Measurements from ENCODE around the gene HMGCLL1.

The HMGCLL1 gene

GRCh38 chr6:55410674-55411073 is 168.3 kb downstream of the HMGCLL1 start:
- H3K4me3 ChIP-seq (ENCODE audit: low read depth, low read length): no peak overlapping the region
- no peak for TF ChIP-seq CTCF (IDR thresholded peaks at IDR 0.05; ENCODE audit: low read depth, low read length, missing control alignments)
- in situ Hi-C loops (cut with HindIII; ENCODE audit: low sequenced_read_pairs): no loop called here
- no peak for DNase-seq (ENCODE audit: low read depth)

- no peak for TF ChIP-seq CTCF (IDR thresholded peaks at IDR 0.05; ENCODE audit: low read depth, low read length, missing control alignments)
- no peak for DNase-seq (ENCODE audit: low read depth)
- H3K4me3 ChIP-seq (ENCODE audit: low read depth, low read length): no peak overlapping the region
- in situ Hi-C loops (cut with HindIII; ENCODE audit: low sequenced_read_pairs): no loop called here
These were observed 173.3 kb downstream of the HMGCLL1 start for GRCh38 chr6:55405474-55406235.

- DNase-seq (ENCODE audit: low read depth): no peak
- in situ Hi-C loops (cut with HindIII; ENCODE audit: low sequenced_read_pairs): no loop called here
- H3K4me3 ChIP-seq (ENCODE audit: low read depth, low read length): no peak overlapping the region
- no peak for TF ChIP-seq CTCF (IDR thresholded peaks at IDR 0.05; ENCODE audit: low read depth, low read length, missing control alignments)
These were observed 179.6 kb downstream of the HMGCLL1 start for GRCh38 chr6:55399351-55399750.

- no peak for TF ChIP-seq CTCF (IDR thresholded peaks at IDR 0.05; ENCODE audit: low read depth, low read length, missing control alignments)
- in situ Hi-C loops (cut with HindIII; ENCODE audit: low sequenced_read_pairs): no loop called here
These were observed 181.0 kb downstream of the HMGCLL1 start for GRCh38 chr6:55397986-55398385.

GRCh38 chr6:55395871-55396270 is 183.1 kb downstream of the HMGCLL1 start:
- in situ Hi-C loops (cut with HindIII; ENCODE audit: low sequenced_read_pairs): no loop called here
- no peak for TF ChIP-seq CTCF (IDR thresholded peaks at IDR 0.05; ENCODE audit: low read depth, low read length, missing control alignments)

More at GRCh38 chr6:55397986-55398385, 181.0 kb downstream of the HMGCLL1 start:
- H3K4me3 ChIP-seq (ENCODE audit: low read depth, low read length): no peak overlapping the region
- DNase-seq (ENCODE audit: low read depth): no peak

GRCh38 chr6:55388211-55388610 is 190.8 kb downstream of the HMGCLL1 start:
- in situ Hi-C loops (cut with HindIII; ENCODE audit: low sequenced_read_pairs): no loop called here
- H3K4me3 ChIP-seq (ENCODE audit: low read depth, low read length): no peak overlapping the region
- TF ChIP-seq CTCF (IDR thresholded peaks at IDR 0.05; ENCODE audit: low read depth, low read length, missing control alignments): no peak
- no peak for DNase-seq (ENCODE audit: low read depth)

More at GRCh38 chr6:55395871-55396270, 183.1 kb downstream of the HMGCLL1 start:
- no peak for DNase-seq (ENCODE audit: low read depth)
- no peak overlapping the region for H3K4me3 ChIP-seq (ENCODE audit: low read depth, low read length)
